WTC11 (cell line): ENCODE data around the gene MT1B. TPM values are rescaled to one million over a fixed set of nuclear protein-coding genes. Genes with fewer than 3 reads are reported as not detected.

Source experiments
- ATAC-seq: fragments of 200-7000 bp; cut with Tn5 transposase; 2 replicates; pipeline ENCODE4 v1.10.0; 2021; ENCODE audit warnings: mild to moderate bottlenecking, moderate library complexity
- CTCF ChIA-PET: fragments of 300-600 bp; sonication (Branson Sonifier 250); formaldehyde crosslinking; loops from one replicate; lab custom pipeline; 2021; ENCODE audit warnings: antibody characterized with exemption; lab: Charles Lee
- POLR2A ChIA-PET: fragments of 350-600 bp; sonication (Branson Sonifier 250); formaldehyde crosslinking; loops from one replicate; lab custom pipeline; 2021; ENCODE audit warnings: antibody characterized with exemption; lab: Charles Lee
- DNase-seq: peaks from one replicate; pipeline ENCODE4 v3.0.0; 2021; ENCODE audit warnings: low spot score
- H3K27ac Mint-ChIP-seq: 2 replicates; pipeline ENCODE4 v1.8.0; 2021; ENCODE audit warnings: mixed read lengths
- H3K27me3 Mint-ChIP-seq: 2 replicates; pipeline ENCODE4 v1.8.0; 2021; ENCODE audit warnings: low read depth, mild to moderate bottlenecking, moderate library complexity, mixed read lengths
- H3K36me3 Mint-ChIP-seq: 2 replicates; pipeline ENCODE4 v1.8.0; 2021; ENCODE audit warnings: mixed read lengths
- H3K4me1 Mint-ChIP-seq: 2 replicates; pipeline ENCODE4 v1.8.0; 2022; ENCODE audit warnings: mixed read lengths
- H3K4me3 Mint-ChIP-seq: 2 replicates; pipeline ENCODE4 v1.8.0; 2021; ENCODE audit warnings: mild to moderate bottlenecking, moderate library complexity, mixed read lengths
- H3K9me3 Mint-ChIP-seq: 2 replicates; pipeline ENCODE4 v1.8.0; 2021; ENCODE audit warnings: mixed read lengths
- ATF1 ChIP-seq: sonication (generic); formaldehyde crosslinking; IDR thresholded peaks from 2 replicates; pipeline ENCODE4 v1.8.1; 2023; ENCODE audit warnings: mild to moderate bottlenecking, moderate library complexity, missing genetic modification reagents
- ATF3 ChIP-seq: sonication (generic); formaldehyde crosslinking; conservative IDR thresholded peaks from 2 replicates; pipeline ENCODE4 v1.8.1; 2022; ENCODE audit warnings: mild to moderate bottlenecking, missing genetic modification reagents
- ESRRA ChIP-seq: sonication (generic); formaldehyde crosslinking; IDR thresholded peaks from 2 replicates; pipeline ENCODE4 v1.8.1; 2022; ENCODE audit warnings: mild to moderate bottlenecking, missing genetic modification reagents, borderline replicate concordance
- FOXP1 ChIP-seq: sonication (generic); formaldehyde crosslinking; IDR thresholded peaks from 2 replicates; pipeline ENCODE4 v1.8.0; 2022; ENCODE audit warnings: missing genetic modification reagents, mild to moderate bottlenecking, moderate library complexity, borderline replicate concordance
- HMGXB4 ChIP-seq: sonication (generic); formaldehyde crosslinking; IDR thresholded peaks from 2 replicates; pipeline ENCODE4 v1.8.1; 2023; ENCODE audit warnings: mild to moderate bottlenecking, moderate library complexity, missing genetic modification reagents
- IRF1 ChIP-seq: sonication (generic); formaldehyde crosslinking; IDR thresholded peaks from 2 replicates; pipeline ENCODE4 v1.8.0; 2023; ENCODE audit warnings: missing genetic modification reagents
- MAX ChIP-seq: sonication (generic); formaldehyde crosslinking; IDR thresholded peaks from 2 replicates; pipeline ENCODE4 v1.8.0; 2022; ENCODE audit warnings: mild to moderate bottlenecking, missing genetic modification reagents
- MXD4 ChIP-seq: fragments of 250-450 bp; sonication (Bioruptor Pico); IDR thresholded peaks from 2 replicates; pipeline ENCODE4 v1.8.0; 2021; ENCODE audit warnings: mild to moderate bottlenecking, moderate library complexity, borderline replicate concordance
- PREB ChIP-seq: sonication (generic); formaldehyde crosslinking; IDR thresholded peaks from 2 replicates; pipeline ENCODE4 v1.8.1; 2022; ENCODE audit warnings: mild to moderate bottlenecking, missing genetic modification reagents, moderate library complexity, borderline replicate concordance
- RORB ChIP-seq: fragments of 250-450 bp; sonication (Bioruptor Pico); IDR thresholded peaks from 2 replicates; pipeline ENCODE4 v1.9.0; 2021; ENCODE audit warnings: mild to moderate bottlenecking
- TEAD1 ChIP-seq: sonication (generic); formaldehyde crosslinking; IDR thresholded peaks from 2 replicates; pipeline ENCODE4 v1.8.0; 2022; ENCODE audit warnings: mild to moderate bottlenecking, missing genetic modification reagents
- ZNF317 ChIP-seq: sonication (generic); formaldehyde crosslinking; IDR thresholded peaks from 2 replicates; pipeline ENCODE4 v1.8.1; 2023; ENCODE audit warnings: low read depth, mild to moderate bottlenecking, moderate library complexity, missing genetic modification reagents, borderline replicate concordance
- ZNF671 ChIP-seq: fragments of 250-450 bp; sonication (Bioruptor Pico); IDR thresholded peaks from 2 replicates; pipeline ENCODE4 v1.8.0; 2021; ENCODE audit warnings: mild to moderate bottlenecking
- total RNA-seq: library from RNA; stranded (reverse); gene quantifications from 3 replicates; pipeline ENCODE4 v1.2.3, GENCODE V29; 2021
- TF ChIP-seq, protein P1 (sequence below): sonication (generic); formaldehyde crosslinking; IDR thresholded peaks from 2 replicates; pipeline ENCODE4 v1.8.0; 2022; ENCODE audit warnings: missing genetic modification reagents

Gene MT1B
- total RNA-seq, 1 experiment from 2014 or later, result not detected

GRCh38 chr16:56625140-56625942 is 26.3 kb upstream of the MT1B start, which contains the start of gene MT1E:
Gene MT1E, plus strand, starts transcription at chr16:56625781. Its CDS starts 71 bp downstream, at chr16:56625852.
- DNase-seq (peak; percentile 67), ATAC-seq (peak; percentile 77)
- H3K27me3 Mint-ChIP-seq, result peaks cover 98% of the 10 kb centered on the region
- peaks cover 2% of the 10 kb centered on the region; the same call in 1 of the 2 replicates for H3K36me3 Mint-ChIP-seq
- peaks cover 49% of the 10 kb centered on the region for H3K4me1 Mint-ChIP-seq
- TF ChIP-seq ESRRA (CRISPR knock-in tag) (no peak), ATF3 (CRISPR knock-in tag) (no peak), PREB (CRISPR knock-in tag) (peak; percentile 59; the same call in 1 of the 2 replicates), RORB (CRISPR knock-in tag) (no peak), TEAD1 (CRISPR knock-in tag) (no peak), IRF1 (CRISPR knock-in tag) (no peak), FOXP1 (CRISPR knock-in tag) (0 out of 2 replicates have a peak, but pooled peaks have one; percentile 67), ZNF317 (0 out of 2 replicates have a peak, but pooled peaks have one; percentile 14), ZNF671 (CRISPR knock-in tag) (no peak), MAX (CRISPR knock-in tag) (peak; percentile 57), MXD4 (CRISPR knock-in tag) (no peak), ATF1 (CRISPR knock-in tag) (no peak), HMGXB4 (CRISPR knock-in tag) (peak; percentile 69)
- TF ChIP-seq, protein P1, sequence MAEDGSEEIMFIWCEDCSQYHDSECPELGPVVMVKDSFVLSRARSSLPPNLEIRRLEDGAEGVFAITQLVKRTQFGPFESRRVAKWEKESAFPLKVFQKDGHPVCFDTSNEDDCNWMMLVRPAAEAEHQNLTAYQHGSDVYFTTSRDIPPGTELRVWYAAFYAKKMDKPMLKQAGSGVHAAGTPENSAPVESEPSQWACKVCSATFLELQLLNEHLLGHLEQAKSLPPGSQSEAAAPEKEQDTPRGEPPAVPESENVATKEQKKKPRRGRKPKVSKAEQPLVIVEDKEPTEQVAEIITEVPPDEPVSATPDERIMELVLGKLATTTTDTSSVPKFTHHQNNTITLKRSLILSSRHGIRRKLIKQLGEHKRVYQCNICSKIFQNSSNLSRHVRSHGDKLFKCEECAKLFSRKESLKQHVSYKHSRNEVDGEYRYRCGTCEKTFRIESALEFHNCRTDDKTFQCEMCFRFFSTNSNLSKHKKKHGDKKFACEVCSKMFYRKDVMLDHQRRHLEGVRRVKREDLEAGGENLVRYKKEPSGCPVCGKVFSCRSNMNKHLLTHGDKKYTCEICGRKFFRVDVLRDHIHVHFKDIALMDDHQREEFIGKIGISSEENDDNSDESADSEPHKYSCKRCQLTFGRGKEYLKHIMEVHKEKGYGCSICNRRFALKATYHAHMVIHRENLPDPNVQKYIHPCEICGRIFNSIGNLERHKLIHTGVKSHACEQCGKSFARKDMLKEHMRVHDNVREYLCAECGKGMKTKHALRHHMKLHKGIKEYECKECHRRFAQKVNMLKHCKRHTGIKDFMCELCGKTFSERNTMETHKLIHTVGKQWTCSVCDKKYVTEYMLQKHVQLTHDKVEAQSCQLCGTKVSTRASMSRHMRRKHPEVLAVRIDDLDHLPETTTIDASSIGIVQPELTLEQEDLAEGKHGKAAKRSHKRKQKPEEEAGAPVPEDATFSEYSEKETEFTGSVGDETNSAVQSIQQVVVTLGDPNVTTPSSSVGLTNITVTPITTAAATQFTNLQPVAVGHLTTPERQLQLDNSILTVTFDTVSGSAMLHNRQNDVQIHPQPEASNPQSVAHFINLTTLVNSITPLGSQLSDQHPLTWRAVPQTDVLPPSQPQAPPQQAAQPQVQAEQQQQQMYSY (CRISPR knock-in tag), result peak; percentile 90
- H3K4me3 Mint-ChIP-seq, result peak within 1 kb of the TSS; percentile 77
- H3K9me3 Mint-ChIP-seq, result peaks cover 8% of the 10 kb centered on the region; the same call in 1 of the 2 replicates
- ChIA-PET CTCF (interaction anchor here (0.7 to 2.4 kb wide), 7 partner anchors 7 to 76 kb away, joined by 3 to 8 read pairs (median 6); partner anchors contain the start of gene MT2A), POLR2A (interaction anchor here (0.6 to 4.9 kb wide), 19 partner anchors 8 to 78 kb away, joined by 3 to 68 read pairs (median 4); partner anchors contain the start of genes MT1A, MT1F, MT1G and MT1H)
- no peak within 1 kb of the TSS for H3K27ac Mint-ChIP-seq
